Measurements from ENCODE around the gene TMEM9B. TPM values are rescaled to one million over a fixed set of nuclear protein-coding genes. Genes with fewer than 3 reads are reported as not detected.
"Not testable (repeated sequence)": the region's sequence is repeated elsewhere in the genome, so short reads cannot be mapped to it uniquely, and the experiment has no call there.

Gene TMEM9B
- 10 to 100 TPM; 33.9 to 44.8 (median 39.5) TPM for polyA plus RNA-seq (ENCODE audit: insufficient read length in 10 of 10)
- long read RNA-seq, donor 1, transcript TMEM9B-205 (5 exons, 2,083 nt) = major isoform, 21 of 41 reads
- long read RNA-seq, donor 1, partial matches to known transcripts = 19 of 41 reads
- long read RNA-seq, donor 1, other reads (novel, unspliced or antisense) = 0 of 41 reads
- long read RNA-seq, donor 2, transcript TMEM9B-205 (5 exons, 2,083 nt) = major isoform, 15 of 16 reads
- long read RNA-seq, donor 2, partial matches to known transcripts = 0 of 16 reads
- long read RNA-seq, donor 2, other reads (novel, unspliced or antisense) = 0 of 16 reads
- long read RNA-seq, donor 3 = 0 reads
- long read RNA-seq, donor 4, transcript TMEM9B-205 (5 exons, 2,083 nt) = major isoform, 9 of 10 reads
- long read RNA-seq, donor 4, partial matches to known transcripts = 0 of 10 reads
- long read RNA-seq, donor 4, other reads (novel, unspliced or antisense) = 0 of 10 reads
- long read RNA-seq, donor 5, transcript TMEM9B-205 (5 exons, 2,083 nt) = major isoform, 11 of 16 reads
- long read RNA-seq, donor 5, partial matches to known transcripts = 0 of 16 reads
- long read RNA-seq, donor 5, other reads (novel, unspliced or antisense) = 0 of 16 reads
- long read RNA-seq, donor 6, transcript TMEM9B-205 (5 exons, 2,083 nt) = major isoform, 23 of 24 reads
- long read RNA-seq, donor 6, partial matches to known transcripts = 0 of 24 reads
- long read RNA-seq, donor 6, other reads (novel, unspliced or antisense) = 0 of 24 reads
- long read RNA-seq, donor 7, transcript TMEM9B-205 (5 exons, 2,083 nt) = major isoform, 17 of 18 reads
- long read RNA-seq, donor 7, partial matches to known transcripts = 0 of 18 reads
- long read RNA-seq, donor 7, other reads (novel, unspliced or antisense) = 0 of 18 reads
- long read RNA-seq, donor 8, transcript TMEM9B-205 (5 exons, 2,083 nt) = major isoform, 15 of 18 reads
- long read RNA-seq, donor 8, partial matches to known transcripts = 0 of 18 reads
- long read RNA-seq, donor 8, other reads (novel, unspliced or antisense) = 0 of 18 reads
- long read RNA-seq, donor 9, partial matches to known transcripts = 0 of 1 reads
- long read RNA-seq, donor 9, other reads (novel, unspliced or antisense) = 0 of 1 reads

DNA sequence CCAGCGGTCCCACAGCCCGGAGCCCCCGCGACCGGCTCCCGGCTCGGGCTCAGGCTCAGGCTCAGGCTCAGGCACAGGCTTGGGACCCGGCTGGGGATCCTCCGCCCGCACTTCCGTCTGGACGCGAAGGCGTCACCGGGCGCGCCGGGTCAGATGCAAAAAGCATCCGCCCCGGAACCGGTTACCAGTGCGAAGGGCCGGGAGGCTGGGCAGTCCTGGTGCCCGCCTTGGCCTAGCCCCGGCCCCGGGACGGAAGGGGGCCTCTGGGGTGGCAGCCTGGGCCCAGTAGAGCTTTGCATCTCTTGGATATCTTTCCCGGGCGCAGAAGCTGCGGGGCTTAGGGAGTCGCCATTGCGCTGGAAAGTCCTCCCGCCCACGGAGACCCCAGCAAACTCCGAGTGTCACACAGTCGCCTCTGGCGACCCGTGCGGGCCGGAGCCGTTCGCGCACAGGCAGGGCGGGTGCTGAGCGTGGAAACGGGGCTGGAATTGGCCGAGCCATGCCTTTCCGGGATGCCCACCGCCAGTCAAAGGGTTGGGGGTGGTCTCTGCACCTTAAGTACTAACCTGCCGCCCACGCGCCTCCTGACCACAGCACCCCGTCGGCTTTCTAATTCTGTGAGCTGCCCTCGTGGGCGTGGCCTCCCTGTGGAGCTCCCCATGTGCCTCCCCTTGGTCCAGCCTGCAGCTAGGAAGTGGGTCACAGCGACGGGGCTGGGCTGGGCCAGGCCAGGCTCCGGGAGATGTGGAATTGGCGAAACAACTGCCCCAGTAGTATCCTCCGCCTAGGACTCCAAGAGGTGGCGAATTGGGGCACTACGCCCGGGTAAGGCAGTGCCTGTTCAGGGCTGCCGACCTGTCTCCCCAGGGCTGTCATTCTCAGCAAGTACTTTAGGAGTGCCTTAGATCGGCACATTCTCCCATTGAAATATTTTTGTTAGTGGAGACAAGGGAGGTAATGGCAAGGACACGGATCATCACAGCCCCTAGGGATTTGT, at the start of gene TMEM9B:
TSS of gene TMEM9B (minus strand) at position 119 of the 997 bp plus-strand sequence. CDS start 129 bp downstream, outside the sequence.
- DNase-seq = peak; percentile 80 to 96 (median 92)

DNA sequence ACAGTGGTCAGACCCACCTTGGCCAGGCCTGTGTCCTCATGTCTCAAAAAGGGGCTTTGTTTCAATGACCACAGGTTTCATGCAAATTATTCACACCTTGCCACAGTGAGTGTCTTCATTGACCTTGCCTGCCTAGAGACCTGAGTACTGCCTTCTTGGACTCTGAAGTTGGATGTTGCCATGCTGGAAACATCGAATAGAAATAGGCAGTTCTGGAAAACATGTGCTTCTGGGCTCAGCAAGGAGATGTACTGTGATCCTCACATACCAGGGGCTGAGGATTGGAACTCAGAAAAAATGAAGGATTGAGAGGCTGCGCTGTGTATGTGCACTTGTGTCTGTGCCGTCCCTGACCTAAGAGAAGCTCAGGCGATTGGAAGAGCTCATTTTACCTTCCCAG, 49.1 kb upstream of the TMEM9B start:
- no peak for DNase-seq

GRCh38 chr11:9009538-9009937, 45.3 kb upstream of the TMEM9B start:
- not testable (repeated sequence) for DNase-seq

DNA sequence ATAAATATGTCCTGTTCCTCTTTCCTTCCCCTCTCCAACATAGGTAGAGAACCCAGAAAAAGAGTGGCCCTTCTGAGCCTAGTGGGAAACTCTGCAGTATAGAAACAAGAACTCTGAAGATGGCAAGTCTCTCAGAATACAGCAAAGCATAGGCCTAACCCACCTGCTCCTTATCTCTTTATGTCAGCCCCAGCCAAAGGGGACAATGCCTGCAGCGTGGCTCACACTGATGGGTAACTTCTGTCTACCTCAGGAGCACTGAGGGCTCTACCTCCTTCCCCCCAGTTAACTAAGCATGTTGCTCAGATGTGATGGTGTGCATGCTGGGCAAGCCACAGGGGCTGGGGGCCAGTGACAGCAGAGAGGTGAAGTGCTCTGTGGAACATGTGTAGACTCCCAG, 44.4 kb upstream of the TMEM9B start:
- DNase-seq = no peak

GRCh38 chr11:9008011-9008550, 43.8 kb upstream of the TMEM9B start:
- no peak for DNase-seq

GRCh38 chr11:9005087-9005486, 40.8 kb upstream of the TMEM9B start:
- DNase-seq = peak in 1 of 3 donors; percentile 18

DNA sequence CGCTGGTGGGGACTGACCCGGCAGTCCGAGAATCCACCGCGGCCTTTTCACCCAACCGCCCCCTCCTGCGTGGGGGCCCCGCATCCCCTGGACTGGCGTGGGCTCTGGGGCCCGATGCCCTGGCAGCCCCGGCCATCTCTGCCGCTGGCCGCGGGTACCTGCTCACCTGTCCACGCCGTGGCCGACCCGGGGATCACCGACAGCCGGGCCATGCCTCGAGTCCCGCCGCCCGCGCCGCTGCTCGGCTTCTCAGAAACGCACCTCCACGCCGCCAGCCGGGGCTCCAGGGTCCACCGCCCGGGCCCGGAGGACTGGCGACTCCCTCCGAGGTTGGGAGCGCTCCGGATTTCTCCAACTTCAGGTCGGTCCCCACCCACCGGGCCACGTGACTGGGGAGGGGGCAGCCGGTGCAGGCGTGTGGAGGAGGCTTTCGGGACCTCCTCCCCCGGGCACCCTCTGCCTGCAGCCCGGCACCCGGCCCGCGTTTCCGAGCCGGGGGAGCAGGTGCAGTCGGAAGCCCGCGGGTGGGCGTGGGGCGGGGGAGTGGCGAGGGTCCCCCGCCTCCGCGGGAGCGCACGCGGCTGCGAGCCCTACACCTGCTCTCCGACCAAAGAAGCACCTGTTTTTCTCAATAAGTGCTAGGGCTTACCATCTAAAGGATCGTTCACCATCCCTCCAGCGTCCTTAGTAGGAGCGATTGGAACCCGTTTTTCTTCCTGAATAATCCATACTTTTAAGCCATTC, 40.1 kb upstream of the TMEM9B start:
- DNase-seq = peak in 1 of 3 donors; percentile 33

- DNase-seq = peak; percentile 56 to 88 (median 66)
These were observed 39.4 kb upstream of the TMEM9B start, which contains the start of gene NRIP3 for GRCh38 chr11:9003573-9004182. TSS of gene NRIP3 (minus strand) at chr11:9004001. CDS start at chr11:9003935, 66 bp downstream.

DNA sequence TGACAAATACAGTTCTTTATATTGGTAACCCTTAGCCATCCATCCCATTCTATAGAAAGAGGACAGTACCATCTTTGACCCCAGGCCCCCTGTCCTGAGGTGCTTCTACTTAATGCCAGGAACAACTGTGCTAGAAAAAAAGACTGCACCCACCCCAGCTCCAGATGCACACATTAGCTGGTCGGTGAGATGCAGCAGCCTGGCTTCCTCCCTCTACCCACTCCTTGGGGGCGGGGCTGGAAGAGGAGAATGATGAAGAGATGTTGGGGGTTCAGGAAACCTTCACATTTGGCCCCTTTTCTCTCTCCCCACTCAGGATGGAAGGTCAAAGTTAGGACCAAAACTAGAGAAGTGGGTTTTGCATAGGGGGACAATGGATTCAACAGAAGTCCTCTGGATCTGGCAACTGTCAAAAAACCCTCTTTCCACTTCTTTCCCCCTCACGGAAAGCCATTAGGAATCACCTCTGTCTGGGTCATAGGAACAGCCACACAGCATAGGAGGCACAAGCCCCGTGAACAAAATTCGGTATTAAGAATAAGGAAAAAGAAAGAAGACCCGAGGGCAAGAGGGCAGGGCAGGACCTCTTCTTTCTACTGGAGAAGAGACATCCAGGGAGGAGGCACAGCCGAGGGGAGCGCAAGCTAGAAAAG, 38.8 kb upstream of the TMEM9B start:
- no peak for DNase-seq

GRCh38 chr11:9001736-9002135, 37.5 kb upstream of the TMEM9B start:
- peak in 1 of 3 donors; percentile 70 for DNase-seq

DNA sequence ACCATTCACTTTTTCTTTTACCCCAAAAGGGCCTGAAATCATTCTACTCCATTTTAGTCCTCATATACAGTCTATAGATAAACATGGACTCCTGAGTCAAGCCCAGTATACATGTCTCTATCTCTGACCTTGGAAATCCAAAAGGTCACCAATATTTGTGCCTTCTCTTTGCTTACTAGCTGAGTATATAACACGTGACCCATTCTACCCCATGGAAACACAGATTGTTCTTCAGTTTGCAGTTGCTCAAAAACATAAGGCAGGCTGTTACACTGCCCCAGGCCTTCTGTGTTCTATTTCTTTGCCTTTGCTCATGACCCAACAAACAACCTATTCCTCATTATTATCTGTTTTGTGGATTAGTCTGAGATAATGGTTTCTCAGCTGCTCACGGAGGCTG, 33.8 kb upstream of the TMEM9B start:
- DNase-seq = no peak

DNA sequence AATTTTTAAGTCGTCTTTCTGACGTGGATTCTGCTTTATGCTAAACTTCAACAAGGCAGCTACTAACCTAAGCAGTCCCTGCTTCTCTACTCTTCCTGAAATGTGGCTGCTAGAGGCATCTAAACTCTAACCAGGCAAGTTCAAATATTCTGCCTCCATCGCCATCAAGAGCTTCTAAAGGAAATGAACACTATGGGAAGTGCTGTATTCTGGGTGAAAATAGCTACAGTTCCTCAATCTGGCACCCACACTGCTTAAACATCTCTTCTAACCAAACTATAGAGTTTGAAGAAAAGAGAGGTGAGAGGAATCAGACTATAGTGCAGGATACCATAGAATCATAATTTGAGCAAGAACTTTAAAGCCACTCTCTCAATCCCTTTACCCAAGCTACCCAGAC, 33.2 kb upstream of the TMEM9B start:
- DNase-seq = no peak

DNA sequence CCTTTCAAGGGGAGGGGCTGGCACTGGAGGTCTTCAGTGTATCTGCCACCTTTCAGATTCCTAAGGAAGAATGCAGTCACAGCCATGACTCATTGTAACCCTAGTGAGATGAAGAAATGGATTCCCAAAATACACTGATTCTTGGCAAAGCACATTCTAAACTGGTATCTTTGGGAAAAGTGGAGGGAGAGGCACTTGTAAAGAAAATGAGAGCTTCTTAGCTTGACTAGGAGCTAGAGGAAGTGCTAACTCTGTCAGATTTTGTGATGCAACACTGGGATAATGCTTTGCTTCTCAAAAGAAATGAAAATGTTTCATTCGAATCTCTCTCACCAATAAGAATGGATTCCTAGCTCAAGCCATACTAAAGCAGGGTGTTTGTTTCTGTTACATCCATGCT, 25.2 kb upstream of the TMEM9B start:
- DNase-seq = peak in 1 of 3 donors; percentile 26

- no peak for DNase-seq
These were observed 24.3 kb upstream of the TMEM9B start for GRCh38 chr11:8988329-8989234.

- no peak for DNase-seq
These were observed 23.2 kb upstream of the TMEM9B start for GRCh38 chr11:8987446-8987845.

GRCh38 chr11:8986772-8987171, 22.5 kb upstream of the TMEM9B start:
- DNase-seq = not testable (repeated sequence)

DNA sequence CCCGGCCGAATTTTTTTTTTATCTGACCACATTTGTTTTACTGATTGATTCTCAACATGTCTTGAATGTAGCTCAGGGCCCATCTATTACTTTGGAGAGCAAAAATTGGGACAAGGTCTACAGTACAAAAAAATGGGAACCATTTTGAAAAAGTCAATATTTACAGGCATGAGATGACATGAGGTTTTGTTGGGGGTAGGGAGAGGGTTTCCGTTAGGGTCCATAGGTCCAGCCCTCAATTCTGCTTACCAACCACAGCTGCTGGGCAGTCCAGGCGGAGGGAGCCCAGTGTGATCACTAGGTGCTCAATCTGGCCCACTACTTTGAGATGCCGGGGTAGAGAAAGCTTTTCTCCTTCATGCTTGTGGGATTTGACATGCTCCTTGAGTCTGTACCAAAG, 21.2 kb upstream of the TMEM9B start:
- no peak for DNase-seq

DNA sequence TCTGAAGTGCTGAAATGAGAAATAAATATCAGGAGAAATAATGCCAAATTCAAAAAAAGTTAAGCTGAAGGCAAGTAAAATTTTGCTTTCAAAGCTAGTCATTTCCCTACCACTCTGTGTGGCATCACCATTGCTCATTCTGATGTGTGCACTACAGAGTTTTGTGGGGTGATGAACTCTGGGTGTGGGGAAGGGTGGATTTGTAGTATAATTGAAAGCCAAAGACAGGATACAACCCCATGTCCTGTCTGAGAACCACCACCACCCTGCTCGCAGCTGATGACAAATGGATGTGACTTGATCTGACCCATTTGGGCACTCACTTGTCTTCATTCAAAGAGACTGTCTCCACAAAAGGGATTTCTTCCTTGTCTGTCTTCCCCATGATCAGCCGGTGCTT, 19.3 kb upstream of the TMEM9B start:
- DNase-seq = no peak
